ENCODE data around the gene STK26.
"Not testable (repeated sequence)": the region's sequence is repeated elsewhere in the genome, so short reads cannot be mapped to it uniquely, and the experiment has no call there.

The STK26 gene

GRCh38 chrX:132094164-132094563, 71.1 kb downstream of the STK26 start:
- no peak for DNase-seq (ENCODE audit: low read depth)

- not testable (repeated sequence) for DNase-seq (ENCODE audit: low read depth)
Observed at GRCh38 chrX:132098704-132099103, 75.6 kb downstream of the STK26 start.

- DNase-seq (ENCODE audit: low read depth): no peak
Observed at GRCh38 chrX:132101206-132101605, 78.1 kb downstream of the STK26 start.

- no peak for DNase-seq (ENCODE audit: low read depth)
Observed at GRCh38 chrX:132101799-132102198, 78.7 kb downstream of the STK26 start.

- DNase-seq (ENCODE audit: low read depth): no peak
Observed at GRCh38 chrX:132107291-132107690, 84.2 kb downstream of the STK26 start.

- no peak for DNase-seq (ENCODE audit: low read depth)
Observed at GRCh38 chrX:132114607-132115006, 91.5 kb downstream of the STK26 start.

- DNase-seq (ENCODE audit: low read depth): no peak
Observed at GRCh38 chrX:132115792-132116191, 92.7 kb downstream of the STK26 start.

GRCh38 chrX:132118358-132118757, 95.3 kb downstream of the STK26 start:
- DNase-seq (ENCODE audit: low read depth): no peak

- no peak for DNase-seq (ENCODE audit: low read depth)
Observed at GRCh38 chrX:132119283-132119682, 96.2 kb downstream of the STK26 start.

GRCh38 chrX:132119821-132120515, 96.9 kb downstream of the STK26 start:
- no peak for DNase-seq (ENCODE audit: low read depth)

GRCh38 chrX:132120913-132121312, 97.8 kb downstream of the STK26 start:
- DNase-seq (ENCODE audit: low read depth): no peak
